HG02884 (cell line): ENCODE measurements around the gene UBQLN3.

Experiments used
- ATAC-seq: cut with Tn5 transposase; IDR thresholded peaks from one replicate; pipeline ENCODE4 v1.9.1; 2021; ENCODE audit warnings: mild to moderate bottlenecking, moderate library complexity; ENCODE audit not compliant: unreplicated experiment

UBQLN3 gene

DNA sequence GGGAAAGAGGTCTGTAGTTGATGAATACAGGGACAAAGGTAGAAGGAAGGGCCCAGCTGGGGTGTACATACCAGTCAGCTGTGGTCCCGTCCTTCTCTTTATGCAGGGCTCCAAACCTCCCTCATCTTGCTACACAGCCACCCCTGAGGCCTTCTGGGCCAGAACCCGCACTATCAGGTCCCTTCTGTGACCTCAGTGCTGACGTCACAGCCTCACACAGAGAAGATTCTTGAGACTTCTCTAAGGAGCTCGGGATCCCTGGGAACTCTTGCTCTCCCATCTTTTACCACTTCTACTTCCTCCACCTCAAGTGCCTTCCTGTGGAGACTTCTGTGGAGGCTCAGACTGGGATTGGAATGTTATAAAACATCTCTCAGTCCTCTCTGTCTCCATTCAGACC is at the start of gene UBQLN3:
TSS of gene UBQLN3 (minus strand) at position 155 of the 400 bp plus-strand sequence. CDS start 399 bp downstream, outside the sequence.
- ATAC-seq: no peak

GRCh38 chr11:5557751-5558150 is 48.0 kb upstream of the UBQLN3 start:
- ATAC-seq: no peak

DNA sequence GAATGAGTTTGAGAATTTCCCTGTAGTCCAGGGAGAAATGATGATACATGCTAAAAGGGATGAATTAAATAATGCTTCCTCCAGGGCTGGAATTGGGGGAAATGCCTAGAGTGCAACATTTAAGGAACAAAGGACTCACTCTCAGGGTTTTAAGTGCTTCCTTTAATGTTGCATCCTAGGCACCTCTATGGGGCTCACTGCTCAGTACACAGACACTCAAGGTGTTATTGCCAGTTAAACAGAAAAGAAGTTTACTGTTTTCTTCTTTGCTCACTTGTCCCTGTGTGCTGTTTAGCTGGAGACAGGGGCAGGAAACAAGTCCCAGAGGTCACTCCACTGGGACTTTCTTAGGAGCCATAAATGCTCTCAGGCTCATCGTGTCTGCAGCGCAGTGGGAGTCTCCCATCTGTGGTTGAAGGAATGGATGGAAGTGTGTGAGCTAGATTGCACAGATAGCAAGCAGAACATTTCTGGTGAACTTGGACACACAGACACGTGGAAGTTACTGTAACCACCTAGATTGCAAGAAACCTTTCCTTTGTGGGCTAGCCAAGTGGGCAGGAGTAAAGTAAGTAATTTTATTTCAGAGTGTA is 46.9 kb upstream of the UBQLN3 start:
- no peak for ATAC-seq

DNA sequence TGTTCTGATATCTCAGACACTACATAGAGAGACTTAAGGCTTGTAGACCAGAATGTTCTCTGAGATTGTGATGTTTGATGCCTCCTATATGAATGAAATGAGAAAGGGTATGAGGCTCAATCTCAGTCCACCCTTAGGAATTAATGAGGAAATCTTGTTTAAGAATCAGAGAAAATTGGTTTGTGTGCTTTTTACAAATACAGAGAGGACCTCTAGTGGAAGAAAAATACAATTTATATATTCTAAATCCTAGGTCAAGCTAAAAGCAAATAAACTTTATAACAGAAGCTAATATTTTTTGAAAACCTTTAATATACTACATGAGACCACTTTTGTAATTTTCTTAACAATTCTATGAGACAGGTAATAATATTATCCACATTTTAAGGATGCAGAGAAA is 43.6 kb upstream of the UBQLN3 start:
- no peak for ATAC-seq

- peak; percentile 73 for ATAC-seq
These were observed 40.8 kb upstream of the UBQLN3 start for GRCh38 chr11:5550440-5551095.

- ATAC-seq: no peak
These were observed 38.7 kb upstream of the UBQLN3 start, which contains the start of gene OR52H1 for GRCh38 chr11:5548440-5548839. OR52H1 (minus strand) TSS chr11:5548540; CDS start chr11:5545505, 3,035 bp downstream.

DNA sequence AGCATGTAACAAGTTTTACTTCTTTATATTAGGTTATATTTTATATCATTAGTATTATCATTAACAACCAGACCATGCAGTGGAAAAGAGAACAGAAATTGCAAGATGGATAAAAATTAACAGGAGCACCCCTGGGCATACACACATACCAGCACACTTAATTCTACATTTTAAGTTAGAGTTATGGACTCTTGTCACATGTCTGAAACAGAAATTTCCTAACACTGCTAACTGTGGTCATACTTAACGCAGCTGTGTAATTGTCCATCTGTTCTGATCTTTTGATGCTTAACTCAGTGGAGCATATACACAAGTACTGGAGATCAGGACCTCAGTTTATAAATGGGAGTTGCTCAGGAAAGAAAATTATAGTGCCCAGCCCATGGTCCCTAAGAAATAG is 38.2 kb upstream of the UBQLN3 start:
- no peak for ATAC-seq

DNA sequence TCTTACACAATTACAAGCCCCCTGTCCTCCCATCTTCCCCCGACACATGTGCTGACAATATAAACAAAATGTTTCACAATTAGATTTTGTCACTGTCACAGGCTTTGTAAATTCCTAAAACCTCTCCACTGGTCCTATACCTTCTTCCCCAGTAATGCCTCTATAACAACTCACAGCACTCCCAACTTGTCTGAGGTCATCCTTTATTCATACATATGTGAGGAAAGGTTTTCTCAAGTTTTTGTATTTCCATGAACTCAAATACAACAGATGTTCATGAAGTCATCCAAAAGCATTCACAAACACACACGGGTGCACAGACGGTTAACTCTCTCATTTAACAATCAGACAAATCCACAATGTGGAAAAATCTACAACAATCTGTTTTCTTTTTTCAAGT is 36.7 kb upstream of the UBQLN3 start:
- no peak for ATAC-seq

GRCh38 chr11:5541427-5541826 is 31.7 kb upstream of the UBQLN3 start:
- ATAC-seq: no peak

GRCh38 chr11:5536482-5536881 is 26.7 kb upstream of the UBQLN3 start:
- ATAC-seq: no peak

DNA sequence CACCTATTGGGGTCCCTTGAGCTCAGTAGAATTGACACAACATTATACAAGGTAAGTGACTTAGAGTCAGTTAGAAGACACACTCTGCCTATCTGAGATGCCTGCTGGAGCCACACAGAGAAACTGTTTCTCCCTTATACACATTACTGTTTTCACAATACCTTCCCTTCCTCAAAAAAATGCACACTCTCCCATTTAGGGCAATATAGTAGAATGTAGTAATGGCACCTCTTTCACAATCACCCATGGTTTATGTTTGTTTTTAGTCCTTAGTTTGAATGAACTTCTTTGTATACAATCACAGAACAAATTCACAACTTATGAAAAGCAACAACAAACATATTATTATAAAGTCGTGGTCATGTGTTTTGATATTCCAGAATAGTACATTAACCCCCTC is 24.3 kb upstream of the UBQLN3 start:
- no peak for ATAC-seq

- ATAC-seq: no peak
These were observed 21.5 kb upstream of the UBQLN3 start for GRCh38 chr11:5531053-5531831.

GRCh38 chr11:5528495-5528894 is 18.7 kb upstream of the UBQLN3 start:
- ATAC-seq: no peak

DNA sequence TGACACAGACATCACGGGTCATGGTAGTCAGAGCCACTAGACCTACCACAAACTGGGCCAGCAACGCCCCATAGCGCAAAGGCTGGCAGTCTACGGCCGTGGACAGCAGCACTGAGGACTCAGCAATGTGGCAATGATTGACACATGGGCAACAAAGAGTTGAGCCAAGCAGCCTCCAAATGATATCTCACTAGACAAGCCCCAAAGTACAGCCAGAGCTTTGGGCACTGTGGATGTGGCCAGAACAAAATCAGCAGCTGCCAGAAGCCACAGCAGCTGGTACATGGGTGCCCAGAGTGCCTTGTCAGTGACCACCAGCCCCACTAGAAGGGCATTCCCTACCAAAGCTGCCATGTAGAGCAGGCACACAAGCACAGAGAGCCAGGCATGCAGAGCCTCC is 18.0 kb upstream of the UBQLN3 start:
- no peak for ATAC-seq

GRCh38 chr11:5524756-5525155 is 15.0 kb upstream of the UBQLN3 start:
- ATAC-seq: no peak

GRCh38 chr11:5522308-5522707 is 12.6 kb upstream of the UBQLN3 start:
- ATAC-seq: no peak

DNA sequence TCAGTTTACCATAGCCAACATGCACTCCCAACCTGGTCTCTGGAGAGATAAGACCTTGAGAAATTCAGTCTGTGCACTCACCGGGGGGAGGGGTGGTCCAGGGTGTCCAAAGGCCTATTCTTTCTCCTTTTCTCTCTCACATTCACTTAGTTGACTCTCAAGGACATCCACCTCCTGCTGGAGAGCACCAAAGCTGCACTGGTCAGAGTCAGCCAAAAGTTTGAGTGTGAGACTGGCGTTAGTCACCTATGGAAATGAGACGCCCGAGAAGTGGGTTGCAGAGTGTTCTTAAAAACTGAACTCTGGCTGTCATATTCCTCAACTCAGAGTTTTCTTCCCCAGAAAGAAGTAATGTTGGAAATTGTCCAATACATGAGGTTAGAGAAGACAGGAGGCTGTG is 11.8 kb upstream of the UBQLN3 start:
- ATAC-seq: no peak

DNA sequence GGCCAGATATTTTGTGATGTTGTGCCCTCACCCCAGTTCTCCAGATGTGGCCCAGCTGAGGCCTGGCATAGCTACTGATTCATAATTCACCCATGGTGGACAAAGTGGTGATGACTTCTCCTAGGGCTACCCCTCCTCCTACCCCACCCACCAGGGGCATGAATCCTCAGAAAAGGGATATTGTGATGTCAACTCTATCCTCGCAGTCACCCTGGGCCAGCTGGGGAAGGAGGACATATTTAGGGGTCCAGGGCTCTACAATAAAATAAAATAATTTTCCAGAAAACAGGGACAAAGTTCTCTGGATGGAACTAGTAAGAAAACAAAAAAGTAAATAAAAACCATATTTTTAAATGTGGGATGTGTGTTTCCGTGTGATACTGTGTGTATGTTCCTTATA is 6.8 kb upstream of the UBQLN3 start, which contains the start of gene UBQLNL:
TSS of gene UBQLNL (minus strand) at position 101 of the 400 bp plus-strand sequence. CDS start 258 bp downstream, outside the sequence.
- no peak for ATAC-seq

DNA sequence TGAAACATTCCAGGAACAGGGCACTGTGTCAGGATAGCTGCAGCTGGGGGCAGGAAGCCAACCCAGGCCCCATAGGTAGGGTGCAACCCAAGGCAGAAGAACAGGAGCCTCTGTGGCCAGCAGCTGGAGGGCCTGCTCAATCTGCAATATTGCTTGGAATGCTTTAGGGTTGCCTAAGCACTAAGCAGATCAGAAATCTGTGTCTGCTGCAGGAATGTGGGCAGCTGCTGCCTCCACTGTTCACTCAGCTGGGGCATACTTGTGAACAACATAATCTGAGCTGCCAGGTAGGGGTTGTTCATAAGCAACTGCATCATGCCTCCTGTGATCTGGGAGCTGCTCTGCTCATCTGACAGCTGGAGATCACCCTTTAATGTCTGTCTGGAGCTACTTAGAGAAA is 5.1 kb upstream of the UBQLN3 start:
- no peak for ATAC-seq

GRCh38 chr11:5508605-5509004 is 1.2 kb downstream of the UBQLN3 start:
- no peak for ATAC-seq

- ATAC-seq: no peak
These were observed 1.8 kb downstream of the UBQLN3 start for GRCh38 chr11:5507933-5508305.
